Right lobe of liver (tissue), 4 donors: ENCODE measurements around the gene IFNA13.

Experiments used
- CTCF ChIP-seq, 4 donors: fragments of 200-600 bp in 3 of 4; fragments of 450-650 bp in 1 of 4; IDR thresholded peaks; one replicate each; pipeline versions ENCODE4 v1.5.1 to v1.8.0; 2016 to 2022; ENCODE audit warnings: antibody characterized with exemption in 4 of 4, mild to moderate bottlenecking in 2 of 4
- POLR2A ChIP-seq: fragments of 450-650 bp; IDR thresholded peaks from one replicate; pipeline ENCODE4 v1.6.1; 2017; ENCODE audit warnings: antibody characterized with exemption, mild to moderate bottlenecking
- donor health status: DM: no; HTN: no; CAD: no.
- donor health status: DM: no; HTN: no; CAD: no.
- donor health status: DM: no; HTN: yes; CAD: no.

- TF ChIP-seq CTCF (IDR thresholded peaks at IDR 0.05) (no peak), POLR2A (no peak)
These were observed 5.6 kb downstream of the IFNA13 start for GRCh38 chr9:21362287-21362686.
